K562 (cell line): ENCODE measurements around the gene TUBB2A. TPM values are rescaled to one million over a fixed set of nuclear protein-coding genes. Genes with fewer than 3 reads are reported as not detected.
A peak's percentile ranks its signal among the peaks of the same experiment; 100 is the strongest.

ENCODE experiments used
- FOXA1 ChIP-seq: fragments of 450-650 bp; IDR thresholded peaks from 2 replicates; pipeline ENCODE4 v1.6.1; 2016; ENCODE audit warnings: mild to moderate bottlenecking, borderline replicate concordance
- KAT8 ChIP-seq: fragments of 450-650 bp; IDR thresholded peaks from 2 replicates; pipeline ENCODE4 v1.6.1; 2016; ENCODE audit warnings: low read depth, mild to moderate bottlenecking
- MED1 ChIP-seq: sonication (generic); formaldehyde crosslinking; IDR thresholded peaks from 2 replicates; pipeline ENCODE4 v1.8.1; 2023; ENCODE audit warnings: missing genetic modification reagents, borderline replicate concordance
- NR1H2 ChIP-seq: sonication (generic); formaldehyde crosslinking; IDR thresholded peaks from 2 replicates; pipeline ENCODE4 v1.4.0; 2020; ENCODE audit warnings: mild to moderate bottlenecking, missing genetic modification reagents
- SRF ChIP-seq, 2 experiments: fragments of 250-450, 450-650 bp in 1 of 2; sonication (Bioruptor Pico) in 1 of 2; sonication (generic) in 1 of 2; formaldehyde crosslinking; IDR thresholded peaks; 2 replicates each; pipeline versions ENCODE4 v1.5.0 to v1.5.1; 2020 to 2022; ENCODE audit warnings: mild to moderate bottlenecking in 1 of 2, missing genetic modification reagents in 1 of 2
- TEAD4 ChIP-seq, 2 experiments: sonication (generic) in 1 of 2; formaldehyde crosslinking in 1 of 2; IDR thresholded peaks; 2 replicates each; pipeline versions ENCODE4 v1.6.1 to v1.8.0; 2012 to 2022; ENCODE audit warnings: borderline replicate concordance in 1 of 2, inconsistent platforms in 1 of 2, low read length in 1 of 2, mild to moderate bottlenecking in 1 of 2, missing genetic modification reagents in 1 of 2
- THRAP3 ChIP-seq: fragments of 450-650 bp; IDR thresholded peaks from 2 replicates; pipeline ENCODE4 v1.6.1; 2016; ENCODE audit warnings: mild to moderate bottlenecking, inconsistent platforms, borderline replicate concordance
- ZBTB1 ChIP-seq: sonication (generic); formaldehyde crosslinking; IDR thresholded peaks from 2 replicates; pipeline ENCODE4 v1.8.1; 2023; ENCODE audit warnings: missing genetic modification reagents, low read depth, mild to moderate bottlenecking, borderline replicate concordance
- ZNF445 ChIP-seq: fragments of 250-450 bp; sonication (Bioruptor Pico); IDR thresholded peaks from 2 replicates; pipeline ENCODE4 v1.4.0; 2020; ENCODE audit warnings: low read depth, mild to moderate bottlenecking, moderate library complexity
- ZNF507 ChIP-seq: conservative IDR thresholded peaks from 2 replicates; pipeline ENCODE4 v1.6.1; 2017; ENCODE audit warnings: missing genetic modification characterization, missing compliant biosample characterization
- polyA plus RNA-seq, 8 experiments: library from polyadenylated mRNA; depleted of rRNA in 4 of 8; stranded (reverse) in 5 of 8; unstranded in 3 of 8; fragments of >200 nt; fragmentation: Nextera tagmentation in 2 of 8; fragmentation: Illumina TruSeq in 1 of 8; extraction: Ambion mirVana in 2 of 8; extraction: Trizol in 1 of 8; gene quantifications; 2 replicates each; pipeline versions ENCODE4 v1.2.1 to v1.2.3, GENCODE V29; 2011 to 2014; ENCODE audit warnings: inconsistent platforms in 1 of 8, missing spikeins in 1 of 8
- total RNA-seq, 7 experiments: library from RNA; depleted of rRNA in 6 of 7; stranded (reverse); fragments of >200 nt in 6 of 7; fragmentation: Illumina TruSeq in 2 of 7; extraction: Trizol in 2 of 7; gene quantifications; 2 replicates each; pipeline versions ENCODE4 v1.2.1 to v1.2.3, GENCODE V29; 2011 to 2021; ENCODE audit warnings: low replicate concordance in 1 of 7
- TF ChIP-seq, protein P1 (sequence below): sonication (generic); formaldehyde crosslinking; IDR thresholded peaks from 2 replicates; pipeline ENCODE4 v1.8.0; 2023; ENCODE audit warnings: missing genetic modification reagents, mild to moderate bottlenecking, borderline replicate concordance
- TF ChIP-seq, protein P2 (sequence below): fragments of 450-650 bp; IDR thresholded peaks from 2 replicates; pipeline ENCODE4 v1.6.1; 2014; ENCODE audit warnings: low read depth, mild to moderate bottlenecking, moderate library complexity, borderline replicate concordance
- TF ChIP-seq, protein P3 (sequence below), 3 experiments: IDR thresholded peaks in 2 of 3; conservative IDR thresholded peaks in 1 of 3; 2 replicates each; pipeline ENCODE4 v1.5.1; 2011 to 2012; ENCODE audit warnings: low read length in 3 of 3, mild to moderate bottlenecking in 3 of 3, control low read depth in 2 of 3, improper control_type of control experiment in 1 of 3, inconsistent platforms in 1 of 3, low read depth in 1 of 3, mixed read lengths in 1 of 3, moderate library complexity in 1 of 3; ENCODE audit not compliant: insufficient read depth in 2 of 3
- TF ChIP-seq, protein P4 (sequence below): sonication (generic); formaldehyde crosslinking; IDR thresholded peaks from 2 replicates; pipeline ENCODE4 v1.8.0; 2023; ENCODE audit warnings: mild to moderate bottlenecking, missing genetic modification reagents

Gene TUBB2A
- total and polyA plus RNA-seq, 9 of the 15 experiments (the other 6 are each of a cell fraction or from before 2014, with no cell fraction given) = 3.6 to 92.1 (median 45.6) TPM

DNA sequence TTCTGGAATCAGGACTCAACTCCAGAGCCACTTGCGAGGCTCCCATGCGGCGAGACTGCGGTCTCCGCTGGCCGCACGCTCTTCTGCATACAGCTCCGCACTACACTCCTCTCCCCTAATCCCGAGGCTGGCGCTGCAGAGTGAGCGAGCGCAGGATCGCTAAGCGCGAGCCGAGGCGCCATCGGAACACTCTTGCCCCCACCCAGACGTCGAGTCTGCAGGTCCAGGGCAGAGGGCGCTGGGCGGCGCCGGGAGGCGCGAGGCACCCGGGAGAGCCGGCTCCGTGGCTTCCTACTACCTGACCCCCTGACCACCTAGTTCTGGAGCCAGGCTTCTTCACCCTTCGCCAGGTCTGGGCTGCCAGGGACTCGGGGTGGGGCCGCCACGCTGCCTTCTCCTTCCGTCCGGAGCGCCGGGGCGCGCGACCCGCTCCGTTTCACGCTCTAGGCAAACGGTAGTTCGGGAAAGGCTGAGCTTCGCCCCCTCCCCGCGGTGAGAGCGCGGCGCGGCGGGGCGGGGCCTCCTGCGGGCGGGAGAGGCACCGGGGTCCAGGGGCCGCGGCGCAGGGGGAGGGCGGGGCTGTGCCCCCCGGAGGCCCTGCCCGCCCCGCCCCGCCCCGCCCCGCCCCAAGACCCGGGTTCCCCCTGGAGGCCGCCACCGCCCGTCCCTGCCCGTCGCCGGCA is 5.4 kb upstream of the TUBB2A start (continued):
- TF ChIP-seq, protein P1, sequence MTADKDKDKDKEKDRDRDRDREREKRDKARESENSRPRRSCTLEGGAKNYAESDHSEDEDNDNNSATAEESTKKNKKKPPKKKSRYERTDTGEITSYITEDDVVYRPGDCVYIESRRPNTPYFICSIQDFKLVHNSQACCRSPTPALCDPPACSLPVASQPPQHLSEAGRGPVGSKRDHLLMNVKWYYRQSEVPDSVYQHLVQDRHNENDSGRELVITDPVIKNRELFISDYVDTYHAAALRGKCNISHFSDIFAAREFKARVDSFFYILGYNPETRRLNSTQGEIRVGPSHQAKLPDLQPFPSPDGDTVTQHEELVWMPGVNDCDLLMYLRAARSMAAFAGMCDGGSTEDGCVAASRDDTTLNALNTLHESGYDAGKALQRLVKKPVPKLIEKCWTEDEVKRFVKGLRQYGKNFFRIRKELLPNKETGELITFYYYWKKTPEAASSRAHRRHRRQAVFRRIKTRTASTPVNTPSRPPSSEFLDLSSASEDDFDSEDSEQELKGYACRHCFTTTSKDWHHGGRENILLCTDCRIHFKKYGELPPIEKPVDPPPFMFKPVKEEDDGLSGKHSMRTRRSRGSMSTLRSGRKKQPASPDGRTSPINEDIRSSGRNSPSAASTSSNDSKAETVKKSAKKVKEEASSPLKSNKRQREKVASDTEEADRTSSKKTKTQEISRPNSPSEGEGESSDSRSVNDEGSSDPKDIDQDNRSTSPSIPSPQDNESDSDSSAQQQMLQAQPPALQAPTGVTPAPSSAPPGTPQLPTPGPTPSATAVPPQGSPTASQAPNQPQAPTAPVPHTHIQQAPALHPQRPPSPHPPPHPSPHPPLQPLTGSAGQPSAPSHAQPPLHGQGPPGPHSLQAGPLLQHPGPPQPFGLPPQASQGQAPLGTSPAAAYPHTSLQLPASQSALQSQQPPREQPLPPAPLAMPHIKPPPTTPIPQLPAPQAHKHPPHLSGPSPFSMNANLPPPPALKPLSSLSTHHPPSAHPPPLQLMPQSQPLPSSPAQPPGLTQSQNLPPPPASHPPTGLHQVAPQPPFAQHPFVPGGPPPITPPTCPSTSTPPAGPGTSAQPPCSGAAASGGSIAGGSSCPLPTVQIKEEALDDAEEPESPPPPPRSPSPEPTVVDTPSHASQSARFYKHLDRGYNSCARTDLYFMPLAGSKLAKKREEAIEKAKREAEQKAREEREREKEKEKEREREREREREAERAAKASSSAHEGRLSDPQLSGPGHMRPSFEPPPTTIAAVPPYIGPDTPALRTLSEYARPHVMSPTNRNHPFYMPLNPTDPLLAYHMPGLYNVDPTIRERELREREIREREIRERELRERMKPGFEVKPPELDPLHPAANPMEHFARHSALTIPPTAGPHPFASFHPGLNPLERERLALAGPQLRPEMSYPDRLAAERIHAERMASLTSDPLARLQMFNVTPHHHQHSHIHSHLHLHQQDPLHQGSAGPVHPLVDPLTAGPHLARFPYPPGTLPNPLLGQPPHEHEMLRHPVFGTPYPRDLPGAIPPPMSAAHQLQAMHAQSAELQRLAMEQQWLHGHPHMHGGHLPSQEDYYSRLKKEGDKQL (CRISPR knock-in tag) = no peak
- TF ChIP-seq SRF (CRISPR knock-in tag; IDR thresholded peaks at IDR 0.05) (no peak), ZNF507 (tag) (no peak), ZBTB1 (peak; percentile 82), NR1H2 (CRISPR knock-in tag) (peak; percentile 66; the same call in 1 of the 2 replicates), FOXA1 (no peak), THRAP3 (no peak), ZNF445 (CRISPR knock-in tag) (no peak), TEAD4 (IDR thresholded peaks at IDR 0.05; ENCODE audit: low read length) (peak; percentile 29; the same call in 1 of the 2 replicates), TEAD4 (CRISPR knock-in tag; IDR thresholded peaks at IDR 0.05; ENCODE audit: borderline replicate concordance) (no peak; the same call in 1 of the 2 replicates), KAT8 (no peak), MED1 (CRISPR knock-in tag) (no peak)
- TF ChIP-seq, protein P2, sequence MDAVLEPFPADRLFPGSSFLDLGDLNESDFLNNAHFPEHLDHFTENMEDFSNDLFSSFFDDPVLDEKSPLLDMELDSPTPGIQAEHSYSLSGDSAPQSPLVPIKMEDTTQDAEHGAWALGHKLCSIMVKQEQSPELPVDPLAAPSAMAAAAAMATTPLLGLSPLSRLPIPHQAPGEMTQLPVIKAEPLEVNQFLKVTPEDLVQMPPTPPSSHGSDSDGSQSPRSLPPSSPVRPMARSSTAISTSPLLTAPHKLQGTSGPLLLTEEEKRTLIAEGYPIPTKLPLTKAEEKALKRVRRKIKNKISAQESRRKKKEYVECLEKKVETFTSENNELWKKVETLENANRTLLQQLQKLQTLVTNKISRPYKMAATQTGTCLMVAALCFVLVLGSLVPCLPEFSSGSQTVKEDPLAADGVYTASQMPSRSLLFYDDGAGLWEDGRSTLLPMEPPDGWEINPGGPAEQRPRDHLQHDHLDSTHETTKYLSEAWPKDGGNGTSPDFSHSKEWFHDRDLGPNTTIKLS = peak; percentile 64; the same call in 1 of the 2 replicates
- TF ChIP-seq, protein P3, sequence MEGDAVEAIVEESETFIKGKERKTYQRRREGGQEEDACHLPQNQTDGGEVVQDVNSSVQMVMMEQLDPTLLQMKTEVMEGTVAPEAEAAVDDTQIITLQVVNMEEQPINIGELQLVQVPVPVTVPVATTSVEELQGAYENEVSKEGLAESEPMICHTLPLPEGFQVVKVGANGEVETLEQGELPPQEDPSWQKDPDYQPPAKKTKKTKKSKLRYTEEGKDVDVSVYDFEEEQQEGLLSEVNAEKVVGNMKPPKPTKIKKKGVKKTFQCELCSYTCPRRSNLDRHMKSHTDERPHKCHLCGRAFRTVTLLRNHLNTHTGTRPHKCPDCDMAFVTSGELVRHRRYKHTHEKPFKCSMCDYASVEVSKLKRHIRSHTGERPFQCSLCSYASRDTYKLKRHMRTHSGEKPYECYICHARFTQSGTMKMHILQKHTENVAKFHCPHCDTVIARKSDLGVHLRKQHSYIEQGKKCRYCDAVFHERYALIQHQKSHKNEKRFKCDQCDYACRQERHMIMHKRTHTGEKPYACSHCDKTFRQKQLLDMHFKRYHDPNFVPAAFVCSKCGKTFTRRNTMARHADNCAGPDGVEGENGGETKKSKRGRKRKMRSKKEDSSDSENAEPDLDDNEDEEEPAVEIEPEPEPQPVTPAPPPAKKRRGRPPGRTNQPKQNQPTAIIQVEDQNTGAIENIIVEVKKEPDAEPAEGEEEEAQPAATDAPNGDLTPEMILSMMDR (IDR thresholded peaks at IDR 0.05 in 2 of 3, conservative IDR thresholded peaks at IDR 0.05 in 1 of 3; ENCODE audit: insufficient read depth in 2 of 3, low read depth in 1 of 3, low read length in 3 of 3) = peak; percentile 21 to 38 (median 22); a peak in 4 of 6 replicates
- TF ChIP-seq, protein P4, sequence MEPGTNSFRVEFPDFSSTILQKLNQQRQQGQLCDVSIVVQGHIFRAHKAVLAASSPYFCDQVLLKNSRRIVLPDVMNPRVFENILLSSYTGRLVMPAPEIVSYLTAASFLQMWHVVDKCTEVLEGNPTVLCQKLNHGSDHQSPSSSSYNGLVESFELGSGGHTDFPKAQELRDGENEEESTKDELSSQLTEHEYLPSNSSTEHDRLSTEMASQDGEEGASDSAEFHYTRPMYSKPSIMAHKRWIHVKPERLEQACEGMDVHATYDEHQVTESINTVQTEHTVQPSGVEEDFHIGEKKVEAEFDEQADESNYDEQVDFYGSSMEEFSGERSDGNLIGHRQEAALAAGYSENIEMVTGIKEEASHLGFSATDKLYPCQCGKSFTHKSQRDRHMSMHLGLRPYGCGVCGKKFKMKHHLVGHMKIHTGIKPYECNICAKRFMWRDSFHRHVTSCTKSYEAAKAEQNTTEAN = no peak
